IMR-90 (cell line): ENCODE data around the gene TBCE. TPM values are rescaled to one million over a fixed set of nuclear protein-coding genes. Genes with fewer than 3 reads are reported as not detected.

Experiments
- ATAC-seq: fragments of 200-7000 bp; cut with Tn5 transposase; 2 replicates; pipeline ENCODE4 v1.9.1; 2020; ENCODE audit warnings: low read depth, mild to moderate bottlenecking, moderate library complexity
- BruUV-seq: library from RNA; stranded (reverse); fragments of 400-500 nt; replicated peaks from 2 replicates; lab custom pipeline; 2021; lab: Mats Ljungman, UMichigan
- CTCF ChIA-PET: fragments of 300-600 bp; formaldehyde crosslinking; extraction: SDS; loops from one replicate; lab custom pipeline; 2021; ENCODE audit warnings: antibody characterized with exemption; lab: Yijun Ruan, JAX
- POLR2A ChIA-PET: fragments of 300-600 bp; sonication (Branson Sonifier 250); formaldehyde crosslinking; loops from one replicate; lab custom pipeline; 2022; ENCODE audit warnings: antibody characterized with exemption; ENCODE audit not compliant: unreplicated experiment; lab: Charles Lee
- DNase-seq: peaks from one replicate; pipeline ENCODE4 v3.0.0; 2013
- H2AFZ ChIP-seq: replicated peaks from 2 replicates; pipeline ENCODE3; 2013; ENCODE audit warnings: low read length, mild to moderate bottlenecking; ENCODE audit not compliant: poor library complexity
- H2AK5ac ChIP-seq: 2 replicates; pipeline ENCODE4 v1.6.1; 2013; ENCODE audit warnings: low read depth, low read length, inconsistent platforms
- H2AK9ac ChIP-seq: replicated peaks from 2 replicates; pipeline ENCODE3; 2013; ENCODE audit warnings: mild to moderate bottlenecking, low read depth, low read length, moderate library complexity; ENCODE audit not compliant: poor library complexity
- H2BK120ac ChIP-seq: 2 replicates; pipeline ENCODE4 v1.6.1; 2013; ENCODE audit warnings: low read depth, low read length, inconsistent platforms
- H2BK15ac ChIP-seq: 3 replicates; pipeline ENCODE4 v1.6.1; 2013; ENCODE audit warnings: low read depth, low read length, inconsistent platforms
- H2BK20ac ChIP-seq: 2 replicates; pipeline ENCODE4 v1.6.1; 2013; ENCODE audit warnings: low read depth, mild to moderate bottlenecking, inconsistent platforms, low read length, moderate library complexity
- H2BK5ac ChIP-seq: 2 replicates; pipeline ENCODE4 v1.6.1; 2013; ENCODE audit warnings: mild to moderate bottlenecking, low read depth, low read length, inconsistent platforms; ENCODE audit not compliant: poor library complexity, severe bottlenecking
- H3K14ac ChIP-seq: replicated peaks from 2 replicates; pipeline ENCODE4 v1.6.1; 2013; ENCODE audit warnings: low read depth, low read length, inconsistent platforms
- H3K18ac ChIP-seq: 2 replicates; pipeline ENCODE4 v1.6.1; 2013; ENCODE audit warnings: low read depth, low read length, control low read depth
- H3K23ac ChIP-seq: 2 replicates; pipeline ENCODE4 v1.6.1; 2013; ENCODE audit warnings: low read depth, low read length, inconsistent platforms
- H3K27ac ChIP-seq: 2 replicates; pipeline ENCODE4 v1.5.1; 2013; ENCODE audit warnings: mild to moderate bottlenecking, control low read depth, low read length; ENCODE audit not compliant: insufficient read depth
- H3K27me3 ChIP-seq: 2 replicates; pipeline ENCODE4 v1.6.1; 2013; ENCODE audit warnings: low read length; ENCODE audit not compliant: control insufficient read depth, insufficient read depth
- H3K36me3 ChIP-seq: 2 replicates; pipeline ENCODE4 v1.6.1; 2013; ENCODE audit warnings: low read length, mixed read lengths; ENCODE audit not compliant: control insufficient read depth, insufficient read depth
- H3K4ac ChIP-seq: 2 replicates; pipeline ENCODE4 v1.6.1; 2013; ENCODE audit warnings: low read depth, low read length, inconsistent platforms
- H3K4me1 ChIP-seq: 2 replicates; pipeline ENCODE4 v1.6.1; 2013; ENCODE audit warnings: low read length, mixed read lengths; ENCODE audit not compliant: control insufficient read depth, insufficient read depth
- H3K4me2 ChIP-seq: 2 replicates; pipeline ENCODE4 v1.6.1; 2013; ENCODE audit warnings: low read depth, mild to moderate bottlenecking, control low read depth, low read length, moderate library complexity
- H3K4me3 ChIP-seq: 2 replicates; pipeline ENCODE4 v1.5.1; 2013; ENCODE audit warnings: low read depth, mild to moderate bottlenecking, control low read depth, low read length, moderate library complexity; ENCODE audit not compliant: insufficient read depth
- H3K56ac ChIP-seq: 2 replicates; pipeline ENCODE4 v1.6.1; 2013; ENCODE audit warnings: low read length, inconsistent platforms; ENCODE audit not compliant: insufficient read depth; ENCODE audit errors: extremely low read depth
- H3K79me1 ChIP-seq, 2 experiments: 2 replicates each; pipeline ENCODE4 v1.6.1; 2013; ENCODE audit warnings: low read length in 2 of 2, inconsistent platforms in 1 of 2, low read depth in 1 of 2
- H3K9ac ChIP-seq: 2 replicates; pipeline ENCODE4 v1.6.1; 2013; ENCODE audit warnings: low read depth, low read length, control low read depth
- H3K9me1 ChIP-seq: 2 replicates; pipeline ENCODE4 v1.6.1; 2013; ENCODE audit warnings: low read length, inconsistent platforms; ENCODE audit not compliant: insufficient read depth
- H3K9me3 ChIP-seq: 2 replicates; pipeline ENCODE4 v1.6.1; 2013; ENCODE audit warnings: low read length; ENCODE audit not compliant: control insufficient read depth, insufficient read depth
- H4K20me1 ChIP-seq: 2 replicates; pipeline ENCODE4 v1.6.1; 2013; ENCODE audit warnings: low read length, inconsistent platforms; ENCODE audit not compliant: insufficient read depth
- H4K5ac ChIP-seq: 2 replicates; pipeline ENCODE4 v1.6.1; 2013; ENCODE audit warnings: mild to moderate bottlenecking, low read depth, low read length, control low read depth
- H4K8ac ChIP-seq, 2 experiments: 2 replicates each; pipeline ENCODE4 v1.6.1; 2013; ENCODE audit warnings: low read depth in 2 of 2, low read length in 2 of 2, control low read depth in 1 of 2, inconsistent platforms in 1 of 2
- H4K91ac ChIP-seq: 2 replicates; pipeline ENCODE4 v1.6.1; 2013; ENCODE audit warnings: low read depth, low read length, inconsistent platforms; ENCODE audit not compliant: insufficient read depth
- BHLHE40 ChIP-seq: fragments of 150-350 bp; IDR thresholded peaks from 2 replicates; pipeline ENCODE4 v1.6.1; 2016; ENCODE audit warnings: mild to moderate bottlenecking, low read depth, low read length
- CHD1 ChIP-seq: IDR thresholded peaks from 2 replicates; pipeline ENCODE4 v1.6.1; 2012; ENCODE audit warnings: low read depth, low read length, improper control_type of control experiment
- ELK1 ChIP-seq: fragments of 150-350 bp; IDR thresholded peaks from 2 replicates; pipeline ENCODE4 v1.6.1; 2016; ENCODE audit warnings: low read depth, mild to moderate bottlenecking, low read length, moderate library complexity, borderline replicate concordance
- FOS ChIP-seq: fragments of 150-350 bp; IDR thresholded peaks from 2 replicates; pipeline ENCODE4 v1.6.1; 2016; ENCODE audit warnings: low read depth, low read length
- RAD21 ChIP-seq: IDR thresholded peaks from 2 replicates; pipeline ENCODE4 v1.6.1; 2012; ENCODE audit warnings: low read length, improper control_type of control experiment
- RFX5 ChIP-seq: IDR thresholded peaks from 2 replicates; pipeline ENCODE4 v1.8.0; 2012; ENCODE audit warnings: low read depth, mild to moderate bottlenecking, low read length, moderate library complexity
- SMC3 ChIP-seq: fragments of 150-350 bp; IDR thresholded peaks from 2 replicates; pipeline ENCODE4 v1.6.1; 2016; ENCODE audit warnings: low read depth, mild to moderate bottlenecking, antibody characterized with exemption, low read length, moderate library complexity
- WGBS, 2 experiments: methylation state at CpG; one replicate each; pipeline versions ENCODE4 v1.1.5 to v1.1.7; 2013; ENCODE audit warnings: missing lambda C conversion rate in 2 of 2; ENCODE audit not compliant: insufficient read length in 1 of 2; ENCODE audit errors: extremely low coverage in 2 of 2; 5-methylcytosine and 5-hydroxymethylcytosine counted together
- dilution Hi-C: fragments of 300-500 bp; cut with HindIII; formaldehyde crosslinking; loops from one replicate; pipeline ENCODE4 v1.14.3; 2018; ENCODE audit warnings: low sequenced_read_pairs; ENCODE audit not compliant: unreplicated experiment
- in situ Hi-C: fragments of 300-500 bp; cut with MboI; formaldehyde crosslinking; loops from 3 replicates; pipeline ENCODE4 v1.14.3; 2019; ENCODE audit warnings: low sequenced_read_pairs, inconsistent platforms, mixed read lengths
- intact Hi-C: fragments of 100-400 bp; cut with micrococcal nuclease; formaldehyde crosslinking; loops from 2 replicates; pipeline ENCODE4 v1.10.0; 2022
- polyA plus RNA-seq, 3 experiments: library from polyadenylated mRNA; depleted of rRNA; stranded (reverse); fragments of >200 nt; gene quantifications; 2 replicates each; pipeline ENCODE4 v1.2.3, GENCODE V29; 2012; ENCODE audit warnings: low replicate concordance in 1 of 3
- total RNA-seq: library from RNA; depleted of rRNA; stranded (reverse); fragments of >200 nt; gene quantifications from 2 replicates; pipeline ENCODE4 v1.2.3, GENCODE V29; 2012

The TBCE gene
- total and polyA plus RNA-seq, 2 of the 4 experiments (the other 2 are of a cell fraction) = 25.3 to 26.7 TPM

- CTCF ChIA-PET = no interaction called here
- Histone ChIP-seq H2AFZ (peak overlapping the region; percentile 19), H4K91ac (no peak overlapping the region), H4K8ac (peak overlapping the region in 1 of 2 experiments; percentile 12; a peak in 2 of 4 replicates), H3K18ac (no peak overlapping the region), H3K27ac (no peak overlapping the region), H4K20me1 (no peaks in the 10 kb centered on the region), H2AK9ac (no peak overlapping the region), H3K4me3 (no peak overlapping the region), H3K23ac (no peak overlapping the region), H2BK5ac (peak overlapping the region; percentile 41), H3K9me3 (no peaks in the 10 kb centered on the region), H2AK5ac (no peak overlapping the region), H3K4me1 (0 out of 2 replicates have a peak, but pooled peaks cover 2% of the 10 kb centered on the region), H3K4me2 (no peak overlapping the region), H4K5ac (no peak overlapping the region; the same call in 1 of the 2 replicates), H3K14ac (no peak overlapping the region), H3K27me3 (no peaks in the 10 kb centered on the region), H2BK120ac (no peak overlapping the region), H3K56ac (no peak overlapping the region), H3K9ac (no peak overlapping the region), H3K4ac (no peak overlapping the region), H2BK15ac (no peak overlapping the region), H3K79me1 (peaks cover 20 to 25% of the 10 kb centered on the region in 2 experiments), H3K36me3 (peaks cover 1% of the 10 kb centered on the region; the same call in 1 of the 2 replicates), H3K9me1 (no peaks in the 10 kb centered on the region), H2BK20ac (no peak overlapping the region)
- intact Hi-C loops = no loop called here
- ATAC-seq (no peak), DNase-seq (no peak)
- no TSS peak for BruUV-seq
- in situ Hi-C loops = no loop called here
- dilution Hi-C loops = no loop called here
- POLR2A ChIA-PET = no interaction called here
- no peak for TF ChIP-seq RAD21
- TF ChIP-seq BHLHE40 = no peak
- TF ChIP-seq SMC3 = no peak
- TF ChIP-seq CHD1 = no peak
- no peak for TF ChIP-seq RFX5
- TF ChIP-seq FOS = no peak
- no peak for TF ChIP-seq ELK1
- 80% methylated on average over 1 of the region's 5 CpGs; no CpG with 5 or more reads in 1 of the 2 experiments for WGBS, 2 experiments
These were observed 941 bp upstream of the TBCE start for GRCh38 chr1:235366286-235366685.
